ENCODE measurements around the gene FAM110C. TPM values are rescaled to one million over a fixed set of nuclear protein-coding genes. Genes with fewer than 3 reads are reported as not detected.

Gene FAM110C
- total and polyA plus RNA-seq, 12 donors, result 0.66 to 5.2 (median 2.9) TPM

- WGBS, 2 donors, result 61 to 69% methylated on average over 5 of the region's 5 CpGs
- Histone ChIP-seq H3K27ac (no peak overlapping the region), H3K27me3 (peaks cover 0 to 14% (median 1%) of the 10 kb centered on the region in 7 donors), H3K4me3 (no peak overlapping the region), H3K9me3 (no peaks in the 10 kb centered on the region), H3K4me1 (peaks cover 0 to 4% (median 0%) of the 10 kb centered on the region in 9 donors), H3K36me3 (no peaks in the 10 kb centered on the region)
- DNase-seq, result no peak
- ATAC-seq, result no peak
- intact Hi-C loops (cut with DNase I), result no loop called here
- no peak for TF ChIP-seq CTCF (IDR thresholded peaks at IDR 0.05)
These were observed 10.5 kb downstream of the FAM110C start for GRCh38 chr2:35852-36251.

GRCh38 chr2:33620-34019 lies 12.7 kb downstream of the FAM110C start:
- H3K27ac ChIP-seq, result no peak overlapping the region
- DNase-seq (no peak), ATAC-seq (no peak)
- 65 to 78% methylated on average over 7 of the region's 7 CpGs for WGBS, 2 donors
- peaks cover 0 to 4% (median 0%) of the 10 kb centered on the region in 9 donors for H3K4me1 ChIP-seq
- H3K36me3 ChIP-seq, result no peaks in the 10 kb centered on the region
- TF ChIP-seq CTCF (IDR thresholded peaks at IDR 0.05), result no peak
- intact Hi-C loops (cut with DNase I), result no loop called here
- no peaks in the 10 kb centered on the region for H3K9me3 ChIP-seq
- H3K27me3 ChIP-seq, result peaks cover 0 to 6% (median 0%) of the 10 kb centered on the region in 7 donors
- no peak overlapping the region for H3K4me3 ChIP-seq

- Histone ChIP-seq H3K27me3 (peaks cover 0 to 4% (median 0%) of the 10 kb centered on the region in 7 donors), H3K4me3 (no peak overlapping the region), H3K36me3 (no peaks in the 10 kb centered on the region), H3K27ac (no peak overlapping the region), H3K9me3 (no peaks in the 10 kb centered on the region), H3K4me1 (peaks cover 0 to 4% (median 0%) of the 10 kb centered on the region in 9 donors)
- DNase-seq, result no peak
- ATAC-seq, result no peak
- intact Hi-C loops (cut with DNase I), result no loop called here
- WGBS, 2 donors, result 94% methylated on average over 5 of the region's 5 CpGs
- no peak for TF ChIP-seq CTCF (IDR thresholded peaks at IDR 0.05)
These were observed 14.2 kb downstream of the FAM110C start for GRCh38 chr2:32068-32467.

- TF ChIP-seq CTCF (IDR thresholded peaks at IDR 0.05), result no peak
- ATAC-seq, result no peak
- Histone ChIP-seq H3K27ac (no peak overlapping the region), H3K9me3 (no peaks in the 10 kb centered on the region), H3K4me3 (no peak overlapping the region), H3K27me3 (peaks cover 0 to 25% (median 5%) of the 10 kb centered on the region in 7 donors), H3K36me3 (no peaks in the 10 kb centered on the region), H3K4me1 (peaks cover 0 to 4% (median 0%) of the 10 kb centered on the region in 9 donors)
- DNase-seq, result no peak
- intact Hi-C loops (cut with DNase I), result no loop called here
- 70 to 75% methylated on average over 1 of the region's 1 CpG for WGBS, 2 donors
These were observed 17.1 kb downstream of the FAM110C start for GRCh38 chr2:29253-29652.

Data from heart right ventricle (tissue), 16 donors.